ENCODE data around the gene SCUBE1.

DNA sequence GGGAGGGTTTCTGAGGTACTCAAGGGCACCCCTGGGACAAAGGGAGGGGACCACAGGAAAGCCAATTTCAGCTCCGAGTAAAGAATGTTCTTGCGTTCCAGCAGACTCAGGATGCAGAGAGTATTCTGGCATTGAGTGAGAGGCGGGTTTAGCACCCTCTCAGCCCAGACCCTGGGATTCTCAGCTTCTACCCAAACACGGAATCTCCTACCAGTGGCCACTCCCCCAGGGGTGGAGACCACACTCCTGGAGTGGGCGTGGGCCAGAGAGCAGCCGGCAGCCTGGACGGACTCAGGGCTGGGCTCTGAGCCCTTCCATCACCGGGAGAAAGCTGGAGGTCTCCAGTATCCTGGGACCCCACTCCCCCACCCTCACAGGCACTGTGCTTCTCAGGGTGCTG lies 130.1 kb downstream of the SCUBE1 start:
- TF ChIP-seq, protein P1, sequence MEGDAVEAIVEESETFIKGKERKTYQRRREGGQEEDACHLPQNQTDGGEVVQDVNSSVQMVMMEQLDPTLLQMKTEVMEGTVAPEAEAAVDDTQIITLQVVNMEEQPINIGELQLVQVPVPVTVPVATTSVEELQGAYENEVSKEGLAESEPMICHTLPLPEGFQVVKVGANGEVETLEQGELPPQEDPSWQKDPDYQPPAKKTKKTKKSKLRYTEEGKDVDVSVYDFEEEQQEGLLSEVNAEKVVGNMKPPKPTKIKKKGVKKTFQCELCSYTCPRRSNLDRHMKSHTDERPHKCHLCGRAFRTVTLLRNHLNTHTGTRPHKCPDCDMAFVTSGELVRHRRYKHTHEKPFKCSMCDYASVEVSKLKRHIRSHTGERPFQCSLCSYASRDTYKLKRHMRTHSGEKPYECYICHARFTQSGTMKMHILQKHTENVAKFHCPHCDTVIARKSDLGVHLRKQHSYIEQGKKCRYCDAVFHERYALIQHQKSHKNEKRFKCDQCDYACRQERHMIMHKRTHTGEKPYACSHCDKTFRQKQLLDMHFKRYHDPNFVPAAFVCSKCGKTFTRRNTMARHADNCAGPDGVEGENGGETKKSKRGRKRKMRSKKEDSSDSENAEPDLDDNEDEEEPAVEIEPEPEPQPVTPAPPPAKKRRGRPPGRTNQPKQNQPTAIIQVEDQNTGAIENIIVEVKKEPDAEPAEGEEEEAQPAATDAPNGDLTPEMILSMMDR (IDR thresholded peaks at IDR 0.05), result no peak
- TF ChIP-seq POLR2A (IDR thresholded peaks at IDR 0.05), result no peak
